CD4-positive, alpha-beta T cell treated with Interleukin-17A for 4 hours (primary cell): ENCODE data around the gene PDRG1.
"Not testable (repeated sequence)": the region's sequence is repeated elsewhere in the genome, so short reads cannot be mapped to it uniquely, and the experiment has no call there.

ENCODE experiments used
- DNase-seq: peaks from one replicate; pipeline ENCODE4 v3.0.0-alpha.2; 2020; ENCODE audit warnings: mixed read lengths

The PDRG1 gene

DNA sequence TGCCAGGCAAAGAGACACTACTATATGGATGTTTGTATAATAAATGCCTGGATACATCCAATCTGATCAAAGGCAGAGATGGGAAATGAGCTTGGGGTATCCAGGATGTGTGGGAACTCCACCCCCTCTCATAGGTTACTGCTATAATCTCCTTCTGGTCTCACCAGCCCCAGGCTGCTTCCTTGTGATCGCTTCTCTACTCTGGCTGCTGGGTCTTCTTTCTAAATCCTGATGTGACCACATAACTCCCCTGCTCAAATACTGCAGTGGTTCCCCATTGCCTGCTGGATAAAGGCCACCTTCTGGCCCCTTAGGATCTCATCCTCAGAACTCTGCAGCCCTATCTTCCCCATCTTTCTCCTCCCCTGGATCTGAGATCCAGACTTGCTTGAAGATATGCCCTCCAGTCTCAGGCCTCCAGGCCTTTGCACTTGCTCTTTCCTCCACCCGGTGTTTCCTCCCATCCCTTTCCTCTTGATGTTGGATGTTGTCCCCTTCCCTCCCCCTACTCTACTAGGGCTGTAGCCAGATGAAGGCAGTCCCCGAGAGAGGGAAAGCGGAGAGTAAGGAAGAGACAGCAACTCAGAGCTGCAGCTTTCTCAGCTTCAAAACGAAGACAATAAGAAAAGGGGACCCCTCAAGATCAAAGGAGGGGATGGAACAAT, 15.3 kb upstream of the PDRG1 start:
- no peak for DNase-seq

DNA sequence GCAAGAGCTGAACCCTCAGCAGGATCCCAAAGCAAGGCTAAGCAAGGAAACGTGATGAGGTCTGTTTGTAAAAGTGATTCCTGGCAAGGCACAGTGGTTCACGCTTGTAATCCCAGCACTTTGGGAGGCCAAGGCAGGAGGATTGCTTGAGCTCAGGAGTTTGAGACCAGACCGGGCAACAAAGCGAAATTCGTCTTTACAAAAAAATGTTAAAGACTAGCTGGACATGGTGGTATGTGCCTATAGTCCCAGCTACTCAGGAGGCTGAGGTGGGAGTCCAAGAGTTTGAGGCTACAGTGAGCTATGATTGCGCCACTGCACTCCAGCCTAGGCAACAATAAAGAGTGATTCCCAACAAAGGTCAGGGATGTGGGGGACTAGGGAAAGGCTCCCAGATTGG, 12.0 kb upstream of the PDRG1 start:
- DNase-seq: no peak

DNA sequence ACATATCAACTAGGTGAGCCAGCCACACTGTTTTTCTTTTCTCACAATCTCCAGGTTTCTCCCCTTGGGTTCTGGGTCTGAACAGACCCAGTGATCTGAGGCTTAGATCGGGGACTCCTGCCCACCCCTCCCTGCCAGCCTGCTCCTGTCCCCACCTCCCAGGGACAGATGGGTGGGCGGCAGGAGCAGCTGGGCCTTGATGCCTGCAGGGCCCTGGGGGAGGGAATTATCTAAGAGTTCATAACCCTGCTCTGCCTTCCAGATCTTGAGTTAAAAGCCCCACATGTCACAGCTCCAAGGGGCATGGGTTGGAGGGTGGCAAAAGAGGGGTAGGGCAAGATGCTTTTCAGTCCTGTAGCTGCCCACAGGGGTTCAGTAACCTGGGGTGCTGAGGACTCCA, 10.9 kb upstream of the PDRG1 start:
- no peak for DNase-seq

DNA sequence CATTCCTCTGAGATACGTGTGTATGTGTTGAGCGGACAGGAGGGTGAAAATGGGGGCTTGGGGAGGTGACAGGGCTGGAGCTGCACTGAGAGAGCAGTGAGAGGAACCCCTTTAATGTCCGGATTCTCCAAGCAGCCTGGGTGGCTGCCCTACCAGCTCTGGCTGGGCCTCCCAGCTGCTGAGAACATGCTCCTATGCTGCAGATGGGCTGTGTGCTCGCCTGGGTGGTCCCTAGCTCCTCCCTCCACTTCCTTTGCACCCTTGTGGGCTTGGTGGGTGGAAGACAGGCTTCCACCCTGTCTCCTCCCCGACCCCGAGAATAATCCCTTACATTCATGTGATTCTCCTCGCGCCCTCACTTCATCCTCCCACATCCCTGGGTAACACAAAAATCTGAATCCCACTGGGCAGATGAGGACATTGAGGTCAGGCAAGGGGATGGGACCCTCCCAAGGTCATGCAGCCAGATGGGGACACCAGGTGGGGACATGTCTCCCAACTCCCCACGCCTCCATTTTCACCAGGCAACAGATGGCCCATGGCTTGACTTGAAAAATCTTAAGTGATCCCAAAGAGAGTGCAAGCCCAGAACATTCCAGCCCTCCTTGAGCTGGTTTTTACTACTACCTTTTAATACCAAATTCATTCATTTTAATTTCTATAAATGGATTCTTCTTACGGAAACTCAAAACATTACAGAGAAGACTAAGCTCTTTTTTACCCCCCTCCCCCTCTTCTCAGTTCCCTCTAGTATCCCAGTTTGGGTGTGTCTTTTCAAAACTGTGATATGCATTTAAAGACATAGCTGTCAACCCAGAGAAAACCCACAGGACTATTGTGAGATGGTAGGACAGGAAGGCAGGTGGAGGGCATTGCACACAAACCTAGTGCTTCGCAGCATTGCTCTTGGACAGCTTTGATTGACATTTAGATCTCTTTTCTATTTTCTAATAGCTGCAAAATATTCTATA, 5.0 kb upstream of the PDRG1 start:
- DNase-seq: no peak

DNA sequence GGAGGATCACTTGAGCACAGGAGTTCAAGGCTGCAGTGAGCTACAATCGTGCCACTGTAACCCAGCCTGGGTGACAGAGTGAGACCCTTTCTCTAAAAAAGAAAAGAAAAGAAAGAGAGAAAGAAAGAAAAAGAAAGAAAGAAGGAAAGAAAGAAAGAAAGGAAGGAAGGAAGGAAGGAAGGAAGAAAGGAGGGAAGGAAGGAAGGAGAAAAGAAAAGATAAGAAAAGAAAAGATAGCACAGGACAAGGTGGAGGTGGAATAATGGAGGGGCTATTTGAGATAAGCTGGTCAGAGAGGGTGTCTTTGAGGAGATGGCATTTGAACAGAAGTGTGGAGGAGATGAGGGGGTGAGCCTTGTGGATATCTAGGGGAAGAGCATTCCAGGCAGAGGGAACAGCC, 2.7 kb upstream of the PDRG1 start:
- no peak for DNase-seq

DNA sequence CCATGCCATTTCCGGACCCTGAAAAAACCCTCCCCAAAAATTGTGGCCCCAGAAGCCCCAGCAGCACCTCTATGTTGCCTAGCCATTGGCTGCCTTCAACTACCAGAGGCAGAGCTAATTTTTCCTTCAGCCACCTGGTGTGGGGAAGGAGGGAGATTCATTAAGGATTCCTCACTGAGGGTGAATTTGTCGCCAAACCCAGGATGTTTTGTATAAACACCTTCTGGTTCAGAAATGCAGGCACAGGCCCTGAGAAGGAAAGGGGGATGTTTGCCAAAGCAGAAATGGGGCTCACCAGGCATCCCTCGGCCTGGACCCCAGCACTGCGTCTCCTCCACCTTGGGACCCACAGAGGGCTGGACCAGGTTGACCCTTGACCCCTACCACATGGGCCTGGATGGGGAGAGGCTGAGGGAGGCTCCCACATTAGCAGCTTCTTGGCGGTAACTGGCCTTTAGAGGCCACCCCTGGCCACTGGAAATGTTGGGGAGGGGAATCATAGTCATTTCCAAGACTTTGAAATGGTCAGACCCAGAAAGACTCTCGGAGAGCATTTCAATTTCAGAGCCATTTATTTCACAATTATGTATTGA, 1.8 kb upstream of the PDRG1 start:
- no peak for DNase-seq

DNA sequence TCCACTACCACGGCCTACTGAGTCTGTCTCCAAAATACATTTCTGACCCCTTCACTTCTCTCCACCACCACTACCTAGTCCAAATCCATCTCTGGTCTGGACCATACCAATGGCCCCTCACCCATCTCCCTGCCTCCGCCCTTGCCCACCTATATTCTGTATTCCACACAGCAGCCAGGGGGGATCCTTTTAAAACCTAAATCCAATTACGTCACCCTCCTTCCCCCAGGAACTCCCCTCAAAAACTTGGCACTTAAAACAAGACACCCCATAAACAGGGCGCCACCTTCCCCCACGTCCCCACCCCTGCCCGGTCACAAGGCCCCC, 680 bp downstream of the PDRG1 start:
- no peak for DNase-seq

DNA sequence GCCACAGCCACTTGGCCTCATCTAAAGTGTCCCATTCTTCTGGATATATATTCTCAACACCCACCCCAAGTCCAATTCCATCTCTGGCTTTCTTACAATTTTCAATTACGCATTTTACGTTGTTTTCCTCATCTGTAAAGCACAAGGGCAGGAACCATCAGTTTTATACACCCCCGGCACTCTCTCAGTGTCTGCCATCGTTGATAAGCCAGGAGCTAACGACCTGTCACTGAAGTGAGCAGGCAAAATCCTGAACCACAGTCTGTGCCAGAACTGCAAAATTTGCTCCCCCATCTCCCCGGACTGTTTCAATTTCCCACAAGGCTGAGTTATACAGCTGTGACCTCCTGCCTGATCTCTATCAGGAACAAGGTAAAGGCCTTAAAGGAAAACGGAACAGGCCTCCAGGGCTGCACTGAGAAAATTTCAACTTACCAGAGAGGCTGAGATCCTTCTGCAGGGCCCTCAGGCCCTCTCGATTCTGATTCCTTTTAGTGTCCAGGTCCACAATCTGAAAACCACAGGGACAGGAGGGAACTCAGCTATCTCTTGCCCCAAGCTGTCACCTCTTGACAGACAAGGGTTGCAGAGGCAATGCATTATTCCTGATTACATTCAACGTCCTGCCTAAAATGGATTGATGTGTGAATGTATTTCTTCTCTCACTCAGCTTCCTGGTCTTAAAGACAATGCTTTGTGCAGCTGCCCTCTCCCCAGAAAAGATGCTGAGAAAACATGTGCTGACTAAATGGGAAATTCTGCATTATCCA, 1.8 kb downstream of the PDRG1 start:
- DNase-seq: no peak

DNA sequence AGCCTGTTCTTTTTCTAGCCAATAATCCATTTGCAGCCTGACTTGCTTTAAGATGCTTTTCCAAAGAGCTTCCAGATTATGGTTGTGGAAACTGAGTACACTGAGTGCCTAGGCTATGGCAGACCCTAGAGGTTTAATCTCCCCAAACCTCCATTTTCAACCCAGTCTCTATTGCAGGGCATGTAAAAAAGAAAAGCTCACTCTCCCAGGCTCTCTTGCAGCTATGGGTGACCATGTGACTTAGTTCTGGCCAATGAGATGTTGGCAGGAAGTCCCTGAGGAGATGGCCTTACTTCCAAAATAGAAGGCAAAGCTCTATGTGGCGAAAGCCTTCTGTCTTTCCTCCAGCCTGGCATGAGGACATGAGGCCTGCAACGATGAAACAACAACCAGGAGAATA, 3.8 kb downstream of the PDRG1 start:
- no peak for DNase-seq

DNA sequence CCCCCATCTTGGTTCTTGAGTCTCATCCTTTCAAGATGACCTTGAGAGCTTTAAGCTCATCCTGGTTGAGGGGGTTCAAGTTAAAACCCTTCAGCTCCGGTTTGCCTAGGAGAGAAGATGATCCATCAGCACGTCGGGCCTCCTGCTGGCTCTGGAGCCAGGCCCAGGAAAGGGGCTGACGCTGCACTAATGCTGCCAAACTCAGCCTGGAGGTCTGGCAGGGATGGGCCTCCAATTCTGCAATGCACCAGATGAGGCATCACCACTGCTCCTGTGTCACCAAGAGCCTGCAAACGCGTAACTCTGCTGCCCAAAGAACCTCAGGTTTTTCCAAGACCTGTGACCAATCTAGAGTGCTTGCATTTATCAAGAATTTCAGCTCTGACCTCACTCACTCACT, 6.1 kb downstream of the PDRG1 start:
- no peak for DNase-seq

DNA sequence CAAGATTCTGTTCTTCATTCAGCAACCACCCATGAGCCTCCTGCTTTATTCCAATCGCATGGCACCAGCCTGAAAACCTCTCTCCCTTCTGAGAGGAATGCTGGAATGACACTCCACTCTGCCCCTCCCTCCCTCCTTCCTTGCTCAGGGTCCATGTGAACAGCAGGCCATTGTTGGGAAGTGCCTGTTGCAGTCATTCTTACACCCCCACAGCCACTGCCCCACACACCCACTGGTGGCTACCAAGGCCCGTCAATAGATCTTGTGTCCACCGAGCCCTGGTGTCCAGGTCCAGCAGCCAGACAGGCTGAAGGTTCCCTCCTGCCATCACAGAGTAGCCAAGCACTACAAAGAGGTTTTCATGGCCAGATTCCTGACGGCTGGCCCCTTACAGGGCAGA, 6.5 kb downstream of the PDRG1 start:
- DNase-seq: no peak

DNA sequence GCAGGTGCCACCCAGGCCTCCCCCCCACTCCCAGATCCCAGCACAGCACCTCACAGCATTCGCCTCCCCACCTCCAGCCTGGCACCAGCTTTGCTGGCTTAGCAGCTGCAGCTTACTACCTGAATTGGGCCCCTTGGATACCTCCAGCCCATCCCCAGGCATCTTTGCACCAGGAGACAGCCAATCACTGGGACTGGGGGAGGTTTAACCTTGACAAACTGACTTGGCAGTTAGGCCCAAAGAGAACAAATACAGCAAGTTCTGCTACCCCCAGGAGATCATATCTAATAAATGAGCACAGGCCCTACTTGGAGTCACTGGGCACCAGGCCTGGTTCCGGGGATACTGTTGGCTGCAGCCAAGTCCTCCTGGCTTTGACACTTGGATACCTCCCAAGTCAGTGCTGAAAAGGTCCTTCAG, 8.8 kb downstream of the PDRG1 start:
- DNase-seq: no peak

DNA sequence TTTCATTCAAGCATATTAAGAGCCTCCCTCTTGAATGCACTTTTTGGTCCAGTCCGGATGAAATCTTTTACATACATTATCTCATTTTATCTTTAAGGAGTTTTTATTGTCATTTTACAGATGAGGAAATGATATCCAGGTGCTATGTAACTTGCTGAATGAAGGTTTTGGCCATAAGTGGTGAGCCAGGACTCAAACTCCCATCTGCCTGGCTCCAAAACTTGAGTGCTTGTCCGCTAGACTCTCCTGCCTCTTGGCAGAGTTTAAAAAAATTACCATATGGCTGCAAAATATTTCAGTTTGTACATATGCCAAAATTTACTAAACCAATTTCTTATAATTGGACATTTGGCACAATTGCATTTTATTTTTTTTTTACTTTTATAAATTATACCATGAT, 12.2 kb downstream of the PDRG1 start:
- no peak for DNase-seq

DNA sequence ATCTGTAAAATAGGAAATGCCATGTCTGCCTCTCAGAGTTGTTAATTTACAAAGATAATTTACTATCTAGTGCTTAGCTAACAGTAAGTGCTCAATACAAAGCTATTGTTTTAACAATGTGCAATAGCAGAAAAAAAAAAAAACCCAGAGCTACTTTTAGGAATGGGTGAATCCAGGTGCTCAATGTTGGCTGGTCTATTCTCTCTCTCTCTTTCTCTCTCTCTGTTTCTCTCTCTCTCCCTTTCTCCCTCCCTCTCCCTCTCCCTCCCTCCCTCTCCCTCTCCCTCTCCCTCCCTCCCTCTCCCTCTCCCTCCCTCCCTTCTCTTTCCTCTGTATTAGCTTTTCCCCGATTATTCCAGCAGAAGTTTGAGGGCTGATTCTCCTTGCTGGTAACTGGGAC, 14.0 kb downstream of the PDRG1 start:
- no peak for DNase-seq

DNA sequence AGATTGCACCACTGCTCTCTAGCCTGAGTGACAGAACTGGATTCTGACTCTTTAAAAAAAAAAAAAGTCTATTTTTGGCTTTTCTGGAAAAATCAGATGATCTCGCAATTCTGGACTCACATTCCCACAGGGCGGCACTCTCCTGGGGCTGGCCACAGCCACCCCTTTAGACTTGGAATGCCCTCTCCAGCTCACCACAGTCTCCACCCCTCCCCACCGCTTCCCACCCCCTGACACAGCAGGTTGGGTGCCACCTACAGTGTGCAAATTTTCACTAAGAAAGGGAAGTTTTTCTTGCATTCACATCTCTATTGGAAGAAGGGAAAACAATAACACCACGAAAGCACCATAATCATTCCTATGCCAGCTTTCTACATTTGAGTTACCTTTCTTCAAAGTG, 15.4 kb downstream of the PDRG1 start:
- DNase-seq: no peak

DNA sequence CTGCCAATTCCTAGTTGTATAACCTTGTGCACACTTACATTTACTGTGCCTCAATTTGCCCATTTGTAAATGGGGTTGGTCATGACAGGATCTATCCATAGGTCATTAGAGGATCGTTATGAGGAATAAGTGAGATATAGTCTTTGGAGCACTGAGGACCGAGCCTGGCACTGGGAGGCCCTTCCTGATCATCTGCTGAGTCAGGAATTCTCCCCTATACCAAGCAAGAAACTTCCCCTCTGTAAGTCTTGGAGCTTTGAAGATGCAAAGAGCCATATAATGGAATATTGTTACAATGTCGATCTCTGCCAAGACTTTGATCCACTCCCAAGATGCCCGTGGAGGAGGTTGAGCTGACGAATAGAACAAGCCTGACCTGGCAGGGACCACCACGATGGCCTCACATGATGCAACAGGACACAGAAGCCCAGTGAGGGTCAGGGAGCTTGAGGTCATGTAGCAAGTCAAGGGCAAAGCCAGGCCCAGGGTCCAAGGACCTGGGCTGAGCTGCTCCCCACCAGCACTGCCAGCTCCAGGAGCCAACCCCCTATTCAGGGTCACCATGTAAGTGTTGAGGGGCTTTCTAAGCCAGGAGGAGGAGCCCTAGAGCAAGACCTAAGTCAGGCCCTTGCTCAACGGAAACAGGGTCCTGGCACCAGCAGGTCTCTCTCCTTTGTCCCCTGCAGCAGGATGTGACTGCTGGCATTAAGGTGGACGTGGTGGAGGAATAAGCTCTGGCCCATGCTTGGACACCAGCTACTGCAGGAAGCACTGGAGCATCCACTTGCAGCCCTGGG, 16.7 kb downstream of the PDRG1 start:
- DNase-seq: no peak

DNA sequence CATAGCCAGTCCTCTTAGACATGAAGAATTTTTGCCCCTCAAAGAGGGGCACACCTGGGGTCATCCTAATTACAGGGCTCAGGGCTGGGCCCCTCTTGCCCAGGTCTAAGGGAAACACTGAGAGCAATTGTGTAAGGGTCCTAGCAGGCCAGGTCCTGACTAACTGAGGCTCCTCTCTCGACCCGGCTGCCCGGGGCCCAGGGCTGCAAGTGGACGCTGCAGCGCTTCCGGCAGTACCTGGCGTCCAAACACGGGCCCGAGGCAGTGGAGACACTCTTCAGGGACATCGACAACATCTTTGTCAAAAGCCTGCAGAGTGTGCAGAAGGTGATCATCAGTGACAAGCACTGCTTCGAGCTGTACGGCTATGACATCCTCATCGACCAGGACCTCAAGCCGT, 17.4 kb downstream of the PDRG1 start:
- DNase-seq: no peak

DNA sequence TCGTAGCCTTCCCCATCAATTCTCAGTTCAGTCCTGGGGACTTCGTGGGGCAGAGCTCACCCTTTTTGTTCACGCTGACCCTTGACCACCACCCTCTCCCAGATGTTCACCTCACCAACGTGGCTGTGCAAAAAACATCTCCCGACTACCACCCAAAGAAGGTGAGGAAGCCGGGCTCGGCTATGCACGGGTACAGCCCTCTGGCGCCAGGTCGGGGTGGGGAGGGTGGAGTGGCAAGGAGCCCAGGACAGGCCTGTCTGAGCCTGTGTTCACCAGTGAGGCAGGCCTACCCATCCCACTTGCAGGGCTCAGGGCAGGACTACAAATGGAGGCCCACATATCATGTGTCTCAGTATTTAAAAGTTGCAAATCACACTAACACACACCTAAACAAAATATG, 18.1 kb downstream of the PDRG1 start:
- no peak for DNase-seq

DNA sequence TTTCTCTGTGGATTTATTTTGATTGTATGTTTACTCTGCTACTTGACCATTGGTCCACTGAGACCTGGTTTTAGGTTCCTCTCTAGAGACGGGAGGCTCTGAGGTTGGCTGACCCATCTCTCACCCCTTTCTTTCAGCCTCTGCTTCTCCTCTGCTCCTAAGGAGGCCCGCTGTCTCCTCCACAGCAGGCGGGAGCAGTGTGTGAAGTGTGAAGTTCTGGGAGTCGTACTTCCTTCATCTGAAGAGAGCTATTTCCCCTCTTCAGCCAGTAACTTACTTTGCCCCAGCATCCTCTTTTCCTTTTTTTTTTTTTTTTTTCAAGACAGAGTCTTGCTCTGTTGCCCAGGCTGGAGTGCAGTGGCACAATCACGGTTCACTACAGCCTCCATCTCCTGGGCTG, 21.1 kb downstream of the PDRG1 start:
- DNase-seq: no peak

DNA sequence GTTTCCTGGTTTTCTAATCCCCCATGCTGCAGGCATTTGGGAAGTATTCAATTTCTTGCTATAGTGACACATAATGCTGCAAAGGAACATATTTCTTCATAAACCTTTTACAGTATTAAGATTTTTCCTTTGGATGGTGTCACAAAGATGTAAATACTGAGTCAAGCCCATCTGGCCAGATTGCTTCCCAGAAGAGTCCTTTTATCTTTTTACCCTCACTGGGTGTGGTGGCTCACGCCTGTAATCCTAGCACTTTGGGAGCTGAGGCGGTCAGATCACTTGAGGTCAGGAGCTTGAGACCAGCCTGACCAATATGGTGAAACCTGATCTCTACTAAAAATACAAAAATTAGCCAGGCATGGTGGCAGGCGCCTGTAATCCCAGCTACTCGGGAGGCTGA, 22.2 kb downstream of the PDRG1 start:
- DNase-seq: not testable (repeated sequence)

DNA sequence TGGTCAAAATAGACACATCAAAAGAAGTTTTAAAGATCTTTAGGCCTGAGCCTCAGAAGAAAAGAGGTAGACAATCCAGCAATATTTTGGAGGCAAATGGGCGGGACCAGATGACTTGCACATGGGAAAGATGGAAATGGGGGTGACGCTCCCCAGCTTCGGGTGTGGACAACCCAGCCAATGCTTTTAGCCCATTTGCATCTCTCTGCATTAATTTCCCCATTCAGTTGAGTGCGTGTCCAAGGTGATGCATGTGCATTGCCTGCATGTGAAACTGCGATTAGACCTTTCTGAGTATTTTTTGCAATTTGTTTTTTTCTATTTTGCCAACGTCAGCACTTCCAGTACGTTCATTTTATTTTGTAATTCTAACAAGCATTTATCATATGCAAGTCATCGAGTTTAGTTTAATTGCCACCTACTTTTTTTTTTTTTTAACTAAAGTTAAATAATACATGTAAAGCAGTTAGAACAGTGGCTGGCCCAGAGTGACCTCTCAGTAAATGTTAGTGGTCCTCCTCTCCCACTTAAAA, 24.2 kb downstream of the PDRG1 start:
- DNase-seq: no peak

DNA sequence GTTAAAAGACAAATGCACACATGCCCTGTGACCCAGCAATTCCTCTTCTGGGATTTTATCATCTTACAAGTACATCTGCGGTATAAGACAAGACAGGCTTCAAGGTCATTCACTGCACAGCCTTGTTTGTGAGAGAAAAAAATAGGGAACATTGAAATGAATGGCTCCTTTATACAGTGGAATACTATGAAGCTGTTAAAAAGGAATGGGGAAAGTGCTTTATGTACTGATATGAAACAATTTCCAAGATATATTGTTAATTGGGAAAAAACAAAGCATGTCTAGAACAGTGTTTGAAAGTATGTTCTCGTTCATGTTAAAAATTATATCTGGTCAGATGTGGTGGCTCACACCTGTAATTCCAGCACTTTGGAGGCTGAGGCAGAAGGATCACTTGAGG, 25.4 kb downstream of the PDRG1 start:
- no peak for DNase-seq
